Left ventricle myocardium superior (tissue), 1 donor: ENCODE data around the gene AGAP5. TPM values are rescaled to one million over a fixed set of nuclear protein-coding genes. Genes with fewer than 3 reads are reported as not detected.

Source experiments
- ATAC-seq: fragments of 200-7000 bp; cut with Tn5 transposase; one replicate; pipeline ENCODE4 v1.9.1; 2020; ENCODE audit warnings: mild to moderate bottlenecking, moderate library complexity
- DNase-seq: peaks from one replicate; pipeline ENCODE4 v3.0.0-alpha.2; 2020
- intact Hi-C: fragments of 100-400 bp; cut with micrococcal nuclease; formaldehyde crosslinking; loops from one replicate; pipeline ENCODE4 v1.11.0; 2022
- total RNA-seq: library from RNA; stranded (reverse); fragmentation: NEBNext Ultra II Directional; extraction: Animal tissue kit (Norgen Biotek cat#: 25700); gene quantifications from one replicate; pipeline ENCODE4 v1.2.1, GENCODE V29; 2021
- donor health status: DM: no; HTN: yes; CAD: no; lungs with severe emphysema.

Gene AGAP5
- total RNA-seq, 1 donor from 2014 or later, result 3.2 TPM

DNA sequence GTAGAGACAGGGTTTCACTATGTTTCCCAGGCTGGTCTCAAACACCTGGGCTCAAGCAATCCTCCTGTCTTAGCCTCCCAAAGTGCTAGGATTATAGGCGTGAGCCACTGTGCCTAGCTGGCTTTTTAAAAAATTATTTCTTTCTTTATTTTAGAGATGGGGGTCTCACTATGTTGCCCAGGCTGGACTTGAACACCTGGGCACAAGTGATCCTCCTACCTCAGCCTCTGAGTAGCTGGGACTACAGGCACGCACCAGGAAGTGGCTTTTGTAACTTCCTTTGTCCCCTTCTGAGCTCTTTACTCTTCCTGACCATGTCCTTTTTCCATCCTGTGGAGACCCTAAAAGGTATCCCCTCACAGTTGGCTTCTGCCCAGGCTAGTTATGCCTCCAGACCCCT is 54.5 kb downstream of the AGAP5 start:
- DNase-seq (no peak), ATAC-seq (no peak)
- intact Hi-C loops, result no loop called here

DNA sequence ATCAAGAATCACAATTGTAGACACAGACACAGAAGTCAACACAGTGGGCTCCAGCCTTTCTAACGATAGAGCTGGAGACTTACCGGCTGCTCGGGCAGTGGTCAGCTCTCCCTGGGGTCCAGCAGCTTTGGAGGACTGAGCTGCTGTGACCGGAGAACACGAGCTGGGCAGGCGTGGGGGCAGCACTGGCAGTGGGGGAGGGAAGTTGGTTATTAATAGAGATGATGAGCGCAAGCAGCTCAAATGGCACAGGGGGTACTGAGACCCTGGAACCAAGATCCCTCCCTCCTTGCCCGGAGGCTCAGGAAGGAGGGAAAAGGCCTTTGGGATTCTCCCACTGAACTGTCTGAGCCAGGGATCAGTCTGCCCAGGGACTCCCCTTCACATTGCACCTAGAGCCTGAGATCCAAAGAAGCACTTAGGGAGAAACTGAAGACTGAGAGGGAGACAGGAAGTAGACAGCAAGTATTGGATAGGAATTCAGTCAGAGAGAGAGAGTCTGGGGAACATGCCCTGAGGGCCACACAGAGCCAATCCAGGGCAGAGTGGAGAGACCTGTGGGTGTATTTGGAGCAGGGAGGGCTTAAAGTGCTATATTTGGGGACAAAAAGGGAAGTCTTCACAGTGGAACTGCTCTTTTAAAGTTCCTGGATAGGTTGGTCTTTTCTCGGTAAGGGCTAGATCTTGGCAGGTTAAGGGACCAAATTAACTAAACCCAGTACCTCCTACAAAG is 56.4 kb downstream of the AGAP5 start, which contains the start of gene MYOZ1:
MYOZ1 (minus strand) TSS at position 147 of the 733 bp plus-strand sequence. CDS start 1,457 bp downstream, outside the sequence.
- DNase-seq (no peak), ATAC-seq (no peak)
- intact Hi-C loops, result no loop called here

DNA sequence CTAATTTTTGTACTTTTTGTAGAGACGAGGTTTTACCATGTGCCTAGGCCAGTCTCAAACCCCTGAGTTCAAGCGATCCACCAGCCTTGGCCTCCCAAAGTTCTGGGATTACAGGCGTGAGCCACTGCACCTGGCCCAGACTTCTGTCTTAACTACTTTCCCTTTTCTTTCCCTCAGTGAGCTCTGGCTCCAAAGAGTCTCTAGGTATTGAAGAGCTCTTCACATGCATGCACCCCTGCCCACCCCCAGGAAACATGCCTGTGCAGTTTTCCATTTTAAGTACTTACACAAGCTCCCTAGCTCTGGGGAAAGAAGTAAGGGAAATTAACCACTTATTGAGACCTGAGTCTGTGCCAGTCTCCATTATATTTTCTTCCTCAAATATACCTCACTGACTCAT is 58.6 kb downstream of the AGAP5 start:
- ATAC-seq, result no peak

DNA sequence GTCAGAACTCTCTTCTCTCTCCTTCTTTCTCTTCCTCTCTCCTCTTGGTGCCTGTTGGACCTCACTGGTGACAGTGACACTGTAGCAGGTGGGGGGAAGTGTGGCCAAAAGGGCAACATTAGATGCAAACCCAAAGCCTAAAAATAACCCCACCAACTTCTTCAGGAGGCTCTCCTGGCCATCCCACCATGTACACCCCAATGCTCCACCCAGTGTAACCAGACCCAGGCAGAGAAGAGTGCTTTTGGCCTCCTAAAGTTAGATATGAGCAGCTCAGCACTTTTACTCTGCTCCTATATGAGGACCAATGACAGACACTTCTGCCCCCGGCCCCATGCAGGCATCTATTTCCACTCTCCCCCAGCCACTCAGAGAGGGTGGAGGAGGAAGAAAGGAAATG is 62.1 kb downstream of the AGAP5 start:
- no peak for ATAC-seq
- intact Hi-C loops, result no loop called here

More for the DNA sequence above, 58.6 kb downstream of the AGAP5 start:
- DNase-seq, result no peak
- intact Hi-C loops, result no loop called here

DNA sequence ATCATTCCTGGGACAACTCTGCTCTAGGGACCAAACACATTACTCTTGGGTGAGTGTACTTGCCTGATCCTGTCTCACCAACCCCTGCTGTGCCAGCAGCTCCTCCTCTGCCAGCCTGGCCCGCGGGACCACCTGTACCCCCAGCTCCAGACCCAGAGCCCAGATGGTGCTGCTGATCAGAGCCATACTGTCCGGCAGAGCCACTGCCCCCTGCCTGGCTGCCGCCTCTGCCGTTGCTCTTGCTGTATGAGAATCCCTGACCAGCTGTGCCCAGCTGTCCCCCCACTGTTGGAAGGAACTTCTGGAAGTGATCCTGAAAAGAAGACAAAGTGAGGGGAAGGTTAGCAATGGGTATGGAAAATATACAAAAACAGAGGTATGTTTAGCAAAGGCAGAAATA is 63.5 kb downstream of the AGAP5 start:
- no peak for DNase-seq
- intact Hi-C loops, result no loop called here
- no peak for ATAC-seq

More for the DNA sequence above, 62.1 kb downstream of the AGAP5 start:
- DNase-seq, result no peak

DNA sequence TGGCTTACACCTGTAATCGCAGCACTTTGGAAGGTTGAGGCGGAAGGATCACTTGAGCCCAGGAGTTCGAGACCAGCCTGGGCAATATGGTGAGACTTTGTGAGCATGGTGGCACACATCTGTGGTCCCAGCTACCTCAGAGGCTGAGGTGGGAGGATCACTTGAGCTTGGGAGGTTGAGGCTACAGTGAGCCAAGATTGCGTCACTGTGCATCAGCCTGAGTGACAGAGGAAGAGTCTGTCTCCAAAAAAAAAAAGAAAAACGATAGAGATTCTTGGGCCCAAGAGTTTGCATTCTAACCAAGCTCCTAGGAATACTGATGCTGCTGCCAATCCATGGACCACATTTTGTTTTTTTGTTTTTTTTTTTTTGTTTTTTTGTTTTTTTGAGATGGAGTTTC is 68.7 kb downstream of the AGAP5 start:
- DNase-seq, result no peak
- no peak for ATAC-seq
- intact Hi-C loops, result no loop called here

DNA sequence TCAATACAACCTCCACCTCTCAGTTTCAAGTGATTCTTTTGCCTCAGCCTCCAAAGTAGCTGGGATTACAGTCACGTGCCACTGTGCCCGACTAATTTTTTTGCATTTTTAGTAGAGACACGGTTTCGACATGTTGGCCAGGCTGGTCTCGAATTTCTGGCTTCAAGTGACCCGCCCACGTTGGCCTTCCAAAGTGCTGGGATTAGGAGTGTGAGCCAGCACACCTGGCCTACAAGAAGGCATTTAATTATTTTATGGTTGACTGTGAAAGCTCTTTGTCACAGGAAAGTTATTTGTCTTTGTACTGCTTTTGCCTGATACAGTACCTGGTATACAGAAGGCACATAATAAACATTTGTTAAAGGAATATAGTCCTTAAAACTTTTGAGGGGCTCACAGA is 69.5 kb downstream of the AGAP5 start:
- intact Hi-C loops, result no loop called here
- ATAC-seq, result no peak
- DNase-seq, result no peak

DNA sequence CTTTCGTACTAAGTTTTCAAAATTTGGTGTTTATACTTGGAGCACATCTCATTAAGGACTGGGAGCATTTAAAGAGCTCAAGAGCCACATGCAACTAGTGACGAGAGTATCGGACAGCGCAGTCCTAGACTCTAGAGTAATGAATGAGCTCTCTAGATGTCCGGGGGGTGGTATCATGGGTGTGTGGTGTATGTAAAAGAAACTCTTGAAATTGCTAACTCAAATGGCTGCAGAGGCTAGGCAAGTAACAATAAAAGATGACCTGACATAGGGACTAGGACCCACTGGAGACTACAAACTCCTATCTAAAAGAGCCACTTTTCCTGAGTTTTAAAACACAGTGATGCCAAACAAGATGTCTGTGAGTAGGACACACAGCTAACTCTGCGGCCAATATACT is 70.6 kb downstream of the AGAP5 start:
- intact Hi-C loops, result no loop called here
- DNase-seq (no peak), ATAC-seq (no peak)

DNA sequence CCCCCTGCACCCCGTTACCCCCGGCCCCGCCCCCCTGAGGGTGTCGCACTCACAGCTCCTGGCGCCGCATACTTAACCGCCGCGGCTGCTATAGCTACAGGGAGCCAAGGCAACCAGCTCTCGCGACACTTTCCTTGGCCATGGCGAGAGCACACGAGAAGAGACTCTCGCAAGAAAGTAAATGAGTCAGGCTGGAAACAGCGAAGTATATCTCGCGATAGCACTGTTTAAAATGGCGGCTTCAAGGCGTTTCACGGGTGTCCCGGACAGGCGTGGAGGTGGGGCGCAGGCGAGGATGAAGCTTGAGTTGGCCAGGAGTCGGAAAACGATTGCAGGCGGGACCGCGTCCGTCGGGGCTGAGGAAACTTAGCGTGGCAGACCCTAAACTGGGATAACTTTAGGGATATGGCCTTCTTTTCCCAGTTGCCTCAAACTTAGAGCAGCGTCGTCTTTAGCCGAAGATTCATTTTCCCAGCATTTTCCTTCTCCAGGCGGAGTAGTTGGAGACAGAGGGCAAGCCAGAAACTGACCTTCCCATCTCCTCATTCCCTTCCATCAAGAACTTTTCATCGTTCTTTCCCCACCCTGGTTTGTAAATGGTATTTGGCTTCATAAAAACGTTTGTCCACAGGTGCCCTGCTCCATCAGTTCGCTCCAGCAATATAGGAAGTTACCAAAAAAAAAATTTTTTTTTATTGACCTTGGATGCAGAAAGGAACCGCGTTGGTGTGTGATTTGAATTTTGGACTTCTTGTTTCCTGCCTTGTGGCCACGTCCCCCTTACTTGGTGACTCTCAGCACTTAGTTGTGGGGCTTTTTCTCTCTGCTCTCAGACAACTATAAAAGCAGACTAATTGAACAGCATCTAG is 71.8 kb downstream of the AGAP5 start:
- DNase-seq (peak; percentile 95), ATAC-seq (peak; percentile 98)
- intact Hi-C loops, result no loop called here

DNA sequence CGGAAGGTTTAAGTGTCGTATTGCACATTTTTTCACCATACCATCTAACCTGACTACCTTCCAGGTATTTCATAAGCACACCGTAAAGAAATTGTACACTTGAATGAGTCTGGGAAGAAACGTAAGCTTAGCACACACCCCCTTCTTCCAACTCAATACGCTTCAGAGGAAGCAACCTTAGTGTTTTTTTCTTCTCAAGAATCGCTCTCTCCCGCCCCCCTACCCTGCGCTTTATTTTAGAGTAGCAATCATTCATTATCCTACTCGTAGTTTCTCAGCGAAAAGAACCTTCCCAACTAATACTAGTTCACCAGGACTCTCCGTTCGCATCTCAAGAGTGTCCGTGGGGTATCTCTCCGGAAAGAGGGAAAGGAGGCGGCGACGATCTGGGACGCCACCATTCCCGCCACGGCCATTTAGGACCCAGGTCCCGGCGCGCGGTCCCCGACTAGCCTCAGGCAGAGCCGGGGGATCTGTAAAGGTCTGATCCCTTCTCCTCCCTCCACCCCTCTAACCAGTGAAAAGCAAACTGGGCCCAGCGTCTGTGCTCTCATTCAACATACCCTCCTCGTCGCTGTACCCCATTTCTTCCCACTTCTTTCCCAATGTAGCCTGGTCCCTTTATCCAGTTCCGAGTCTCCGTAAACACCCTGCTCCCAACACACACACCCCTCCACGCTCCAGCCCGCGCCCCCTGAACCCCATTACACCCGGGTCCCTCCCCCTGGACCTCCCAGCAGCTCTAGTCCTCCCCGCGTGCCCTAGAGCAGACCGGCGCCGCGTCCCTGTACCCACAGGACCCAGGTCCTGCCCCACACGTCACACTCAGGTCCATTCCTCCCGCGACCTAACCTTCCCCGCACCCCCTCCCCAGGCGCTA is 72.7 kb downstream of the AGAP5 start:
- DNase-seq (peak; percentile 50), ATAC-seq (peak; percentile 77)
- intact Hi-C loops, result no loop called here

Other genes with a start within 250 kb of the AGAP5 start
- gene PPP3CB, start 202.1 kb downstream of the AGAP5 start, total RNA-seq, result 67.7 TPM
- gene USP54, start 106.8 kb downstream of the AGAP5 start, total RNA-seq, result 22.4 TPM
- 0.32 TPM for gene MYOZ1, start 56.6 kb downstream of the AGAP5 start, total RNA-seq
- gene SYNPO2L, start 42.1 kb downstream of the AGAP5 start, total RNA-seq, result 237 TPM
- gene SEC24C, start 46.3 kb upstream of the AGAP5 start, total RNA-seq, result 50.5 TPM
- 29.2 TPM for gene CHCHD1, start 83.9 kb upstream of the AGAP5 start, total RNA-seq
- gene ZSWIM8, start 87.5 kb upstream of the AGAP5 start, total RNA-seq, result 53.9 TPM
- gene NDST2, start 113.5 kb upstream of the AGAP5 start, total RNA-seq, result 11.7 TPM
- 11.9 TPM for gene CAMK2G, start 176.4 kb upstream of the AGAP5 start, total RNA-seq
- gene PLAU, start 213.0 kb upstream of the AGAP5 start, total RNA-seq, result 6.6 TPM